NB4 (cell line): ENCODE measurements around the gene ACTL7B.

Experiments used
- CTCF ChIP-seq: IDR thresholded peaks from one replicate; pipeline ENCODE4 v1.5.1; 2012; ENCODE audit warnings: low read depth, low read length
- MAX ChIP-seq: IDR thresholded peaks from 2 replicates; pipeline ENCODE4 v1.6.1; 2011; ENCODE audit warnings: low read depth, low read length
- MYC ChIP-seq: IDR thresholded peaks from 2 replicates; pipeline ENCODE4 v1.6.1; 2011; ENCODE audit warnings: low read depth, low read length

DNA sequence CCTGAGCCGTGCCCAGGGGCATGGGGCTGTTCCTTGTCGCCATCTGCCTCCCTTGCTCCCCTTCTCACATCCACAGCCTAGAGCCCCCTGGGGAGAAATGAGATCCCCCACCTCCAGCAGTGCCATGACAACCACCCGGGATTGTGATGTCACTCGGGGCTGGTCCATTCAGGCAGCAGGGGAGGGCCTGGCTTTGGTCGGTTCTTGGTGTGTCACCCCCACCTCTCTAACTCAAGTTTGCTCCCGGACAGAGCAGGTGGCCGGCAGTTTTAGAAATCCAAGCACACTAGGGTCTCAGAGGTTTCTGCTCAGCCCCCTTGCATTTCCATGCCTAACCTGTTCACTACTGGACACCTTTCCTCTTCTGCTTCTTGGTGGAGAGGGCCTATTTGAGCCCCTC lies at the start of gene ACTL7B:
- TF ChIP-seq MAX (no peak), CTCF (no peak), MYC (no peak)
